WTC11 (cell line): ENCODE results near the gene BTBD2. TPM values are rescaled to one million over a fixed set of nuclear protein-coding genes. Genes with fewer than 3 reads are reported as not detected.

Source experiments
- ATAC-seq: fragments of 200-7000 bp; cut with Tn5 transposase; 2 replicates; pipeline ENCODE4 v1.10.0; 2021; ENCODE audit warnings: mild to moderate bottlenecking, moderate library complexity
- CTCF ChIA-PET: fragments of 300-600 bp; sonication (Branson Sonifier 250); formaldehyde crosslinking; loops from one replicate; lab custom pipeline; 2021; ENCODE audit warnings: antibody characterized with exemption; lab: Charles Lee
- POLR2A ChIA-PET: fragments of 350-600 bp; sonication (Branson Sonifier 250); formaldehyde crosslinking; loops from one replicate; lab custom pipeline; 2021; ENCODE audit warnings: antibody characterized with exemption; lab: Charles Lee
- DNase-seq: peaks from one replicate; pipeline ENCODE4 v3.0.0; 2021; ENCODE audit warnings: low spot score
- H3K27ac Mint-ChIP-seq: 2 replicates; pipeline ENCODE4 v1.8.0; 2021; ENCODE audit warnings: mixed read lengths
- H3K27me3 Mint-ChIP-seq: 2 replicates; pipeline ENCODE4 v1.8.0; 2021; ENCODE audit warnings: low read depth, mild to moderate bottlenecking, moderate library complexity, mixed read lengths
- H3K36me3 Mint-ChIP-seq: 2 replicates; pipeline ENCODE4 v1.8.0; 2021; ENCODE audit warnings: mixed read lengths
- H3K4me1 Mint-ChIP-seq: 2 replicates; pipeline ENCODE4 v1.8.0; 2022; ENCODE audit warnings: mixed read lengths
- H3K4me3 Mint-ChIP-seq: 2 replicates; pipeline ENCODE4 v1.8.0; 2021; ENCODE audit warnings: mild to moderate bottlenecking, moderate library complexity, mixed read lengths
- H3K9me3 Mint-ChIP-seq: 2 replicates; pipeline ENCODE4 v1.8.0; 2021; ENCODE audit warnings: mixed read lengths
- ELF4 ChIP-seq: sonication (generic); formaldehyde crosslinking; IDR thresholded peaks from 2 replicates; pipeline ENCODE4 v1.8.1; 2022; ENCODE audit warnings: low read depth, mild to moderate bottlenecking, moderate library complexity, missing genetic modification reagents
- EMX1 ChIP-seq: fragments of 250-450 bp; sonication (Bioruptor Pico); IDR thresholded peaks from 2 replicates; pipeline ENCODE4 v1.8.0; 2021; ENCODE audit warnings: mild to moderate bottlenecking
- GRHL2 ChIP-seq: fragments of 250-450 bp; sonication (Bioruptor Pico); IDR thresholded peaks from 2 replicates; pipeline ENCODE4 v1.8.0; 2022; ENCODE audit warnings: mild to moderate bottlenecking, moderate library complexity; ENCODE audit not compliant: insufficient replicate concordance, severe bottlenecking
- GTF2I ChIP-seq: fragments of 250-450 bp; sonication (Bioruptor Pico); conservative IDR thresholded peaks from 2 replicates; pipeline ENCODE4 v1.4.0; 2021; ENCODE audit warnings: mild to moderate bottlenecking
- MXD4 ChIP-seq: fragments of 250-450 bp; sonication (Bioruptor Pico); IDR thresholded peaks from 2 replicates; pipeline ENCODE4 v1.8.0; 2021; ENCODE audit warnings: mild to moderate bottlenecking, moderate library complexity, borderline replicate concordance
- NFYB ChIP-seq: sonication (generic); formaldehyde crosslinking; conservative IDR thresholded peaks from 2 replicates; pipeline ENCODE4 v1.8.0; 2022; ENCODE audit warnings: low read depth, missing genetic modification reagents
- PRDM15 ChIP-seq: sonication (generic); formaldehyde crosslinking; IDR thresholded peaks from 2 replicates; pipeline ENCODE4 v1.8.0; 2022; ENCODE audit warnings: missing genetic modification reagents
- TEAD1 ChIP-seq: sonication (generic); formaldehyde crosslinking; IDR thresholded peaks from 2 replicates; pipeline ENCODE4 v1.8.0; 2022; ENCODE audit warnings: mild to moderate bottlenecking, missing genetic modification reagents
- ZNF317 ChIP-seq: sonication (generic); formaldehyde crosslinking; IDR thresholded peaks from 2 replicates; pipeline ENCODE4 v1.8.1; 2023; ENCODE audit warnings: low read depth, mild to moderate bottlenecking, moderate library complexity, missing genetic modification reagents, borderline replicate concordance
- total RNA-seq: library from RNA; stranded (reverse); gene quantifications from 3 replicates; pipeline ENCODE4 v1.2.3, GENCODE V29; 2021
- TF ChIP-seq, protein P1 (sequence below): sonication (generic); formaldehyde crosslinking; conservative IDR thresholded peaks from 2 replicates; pipeline ENCODE4 v1.8.1; 2023; ENCODE audit warnings: mild to moderate bottlenecking, low read depth, missing genetic modification reagents, moderate library complexity
- TF ChIP-seq, protein P2 (sequence below): fragments of 250-450 bp; sonication (Bioruptor Pico); IDR thresholded peaks from 2 replicates; pipeline ENCODE4 v1.9.0; 2021; ENCODE audit warnings: mild to moderate bottlenecking

Gene BTBD2
- total RNA-seq, 1 experiment from 2014 or later, result 106 TPM

- CTCF ChIA-PET, result interaction anchor here (1.2 to 1.6 kb wide), 2 partner anchors 45 to 67 kb away, joined by 3 read pairs; no protein-coding TSS in a partner anchor
- no peak for DNase-seq
- Mint-ChIP-seq H3K27ac (no peak overlapping the region), H3K4me1 (0 out of 2 replicates have a peak, but pooled peaks cover 4% of the 10 kb centered on the region)
- no peak for TF ChIP-seq MXD4
- TF ChIP-seq, protein P1, sequence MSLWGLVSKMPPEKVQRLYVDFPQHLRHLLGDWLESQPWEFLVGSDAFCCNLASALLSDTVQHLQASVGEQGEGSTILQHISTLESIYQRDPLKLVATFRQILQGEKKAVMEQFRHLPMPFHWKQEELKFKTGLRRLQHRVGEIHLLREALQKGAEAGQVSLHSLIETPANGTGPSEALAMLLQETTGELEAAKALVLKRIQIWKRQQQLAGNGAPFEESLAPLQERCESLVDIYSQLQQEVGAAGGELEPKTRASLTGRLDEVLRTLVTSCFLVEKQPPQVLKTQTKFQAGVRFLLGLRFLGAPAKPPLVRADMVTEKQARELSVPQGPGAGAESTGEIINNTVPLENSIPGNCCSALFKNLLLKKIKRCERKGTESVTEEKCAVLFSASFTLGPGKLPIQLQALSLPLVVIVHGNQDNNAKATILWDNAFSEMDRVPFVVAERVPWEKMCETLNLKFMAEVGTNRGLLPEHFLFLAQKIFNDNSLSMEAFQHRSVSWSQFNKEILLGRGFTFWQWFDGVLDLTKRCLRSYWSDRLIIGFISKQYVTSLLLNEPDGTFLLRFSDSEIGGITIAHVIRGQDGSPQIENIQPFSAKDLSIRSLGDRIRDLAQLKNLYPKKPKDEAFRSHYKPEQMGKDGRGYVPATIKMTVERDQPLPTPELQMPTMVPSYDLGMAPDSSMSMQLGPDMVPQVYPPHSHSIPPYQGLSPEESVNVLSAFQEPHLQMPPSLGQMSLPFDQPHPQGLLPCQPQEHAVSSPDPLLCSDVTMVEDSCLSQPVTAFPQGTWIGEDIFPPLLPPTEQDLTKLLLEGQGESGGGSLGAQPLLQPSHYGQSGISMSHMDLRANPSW (CRISPR knock-in tag), result no peak
- TF ChIP-seq GTF2I (CRISPR knock-in tag), result no peak
- TF ChIP-seq GRHL2, result no peak
- TF ChIP-seq PRDM15 (CRISPR knock-in tag), result no peak
- no peak for TF ChIP-seq NFYB
- TF ChIP-seq, protein P2, sequence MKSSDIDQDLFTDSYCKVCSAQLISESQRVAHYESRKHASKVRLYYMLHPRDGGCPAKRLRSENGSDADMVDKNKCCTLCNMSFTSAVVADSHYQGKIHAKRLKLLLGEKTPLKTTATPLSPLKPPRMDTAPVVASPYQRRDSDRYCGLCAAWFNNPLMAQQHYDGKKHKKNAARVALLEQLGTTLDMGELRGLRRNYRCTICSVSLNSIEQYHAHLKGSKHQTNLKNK, result no peak
- TF ChIP-seq TEAD1 (CRISPR knock-in tag), result no peak
- TF ChIP-seq, all 79 proteins: peak for 0
- Mint-ChIP-seq H3K9me3 (peaks cover 5% of the 10 kb centered on the region), H3K27me3 (peaks cover 24% of the 10 kb centered on the region), H3K36me3 (peaks cover 36% of the 10 kb centered on the region), H3K4me3 (no peak overlapping the region)
- no peak for ATAC-seq
- POLR2A ChIA-PET, result no interaction called here
Measured at GRCh38 chr19:1997353-1998233, 17.9 kb downstream of the BTBD2 start.

GRCh38 chr19:1992759-1993260 is 22.7 kb downstream of the BTBD2 start:
- peak; percentile 71 for DNase-seq
- 0 out of 2 replicates have a peak, but pooled peaks cover 4% of the 10 kb centered on the region for H3K4me1 Mint-ChIP-seq
- POLR2A ChIA-PET, result interaction anchor here (0.5 kb wide), 1 partner anchor 27 kb away, joined by 4 read pairs; no protein-coding TSS in a partner anchor
- CTCF ChIA-PET, result no interaction called here
- peaks cover 5% of the 10 kb centered on the region for H3K9me3 Mint-ChIP-seq
- peaks cover 9% of the 10 kb centered on the region for H3K27me3 Mint-ChIP-seq
- no peak overlapping the region for H3K4me3 Mint-ChIP-seq
- H3K27ac Mint-ChIP-seq, result no peak overlapping the region
- TF ChIP-seq, protein P1 (CRISPR knock-in tag), result no peak
- no peak for TF ChIP-seq ZNF317 (CRISPR knock-in tag)
- TF ChIP-seq GRHL2, result no peak
- no peak for TF ChIP-seq ELF4 (CRISPR knock-in tag)
- TF ChIP-seq EMX1 (CRISPR knock-in tag), result no peak
- H3K36me3 Mint-ChIP-seq, result peaks cover 33% of the 10 kb centered on the region
- ATAC-seq, result peak; percentile 77
